Measurements from ENCODE around the gene VSX1.

Gene VSX1

GRCh38 chr20:25081730-25082497 lies at the start of gene VSX1:
Gene VSX1 (minus strand): TSS chr20:25082141. CDS start chr20:25082096, 45 bp downstream.
- DNase-seq: no peak

DNA sequence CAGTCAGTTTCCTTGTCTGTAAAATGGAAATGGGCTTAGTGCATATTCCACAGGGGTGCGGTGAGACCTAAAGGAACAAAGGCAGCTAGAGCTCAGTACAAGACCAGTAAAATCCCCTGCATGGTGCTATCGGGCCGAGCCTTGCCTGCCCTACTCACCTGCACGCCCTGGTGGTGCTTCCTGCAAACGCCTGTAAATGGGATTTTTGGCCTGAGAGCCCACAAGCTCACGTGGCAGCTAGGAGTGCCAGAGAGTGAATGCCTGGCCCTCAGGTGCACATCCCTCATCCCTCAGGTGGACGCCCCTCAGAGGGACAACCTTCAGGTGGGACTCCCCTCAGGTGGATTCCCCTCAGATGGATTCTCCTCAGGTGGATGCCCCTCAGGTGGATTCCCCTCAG lies 48.0 kb upstream of the VSX1 start:
- no peak for DNase-seq

DNA sequence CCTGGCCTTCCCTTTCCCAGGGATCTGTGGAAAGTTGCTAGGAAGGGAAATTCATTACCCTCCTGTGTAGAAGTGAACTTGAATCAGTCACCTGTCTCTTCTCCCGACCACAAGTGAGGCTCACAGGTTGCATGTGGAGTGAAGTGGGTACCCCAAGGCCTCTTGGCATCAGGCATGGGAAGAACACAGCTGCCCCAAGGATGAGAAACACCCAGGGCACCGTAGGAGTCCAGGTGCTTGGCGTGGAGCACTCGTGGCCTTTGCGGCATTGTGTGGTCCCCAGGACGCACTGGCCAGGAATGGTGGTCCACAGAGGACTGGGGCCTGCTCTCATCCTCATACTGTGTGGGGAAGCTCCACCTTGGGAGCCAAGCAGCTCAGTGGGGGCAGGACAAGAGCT lies 47.5 kb upstream of the VSX1 start:
- DNase-seq: no peak

DNA sequence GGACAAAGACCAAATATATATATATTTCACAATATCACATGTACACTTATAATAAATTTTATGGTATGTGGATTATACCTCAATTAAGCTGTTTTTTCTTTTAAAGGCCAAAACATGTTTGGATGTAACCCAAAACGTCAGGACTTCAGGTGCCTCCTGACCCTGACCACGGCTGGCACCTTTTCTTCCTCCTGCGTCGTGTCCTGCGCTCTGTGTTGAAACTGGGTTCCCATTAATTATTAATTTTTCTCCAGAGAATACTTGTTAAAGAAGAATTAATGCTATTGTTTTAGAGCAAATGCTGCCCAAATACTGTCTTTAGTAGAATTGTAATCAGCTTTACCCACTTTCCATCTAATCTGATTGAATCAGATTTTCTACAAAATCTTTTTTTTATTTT lies 46.7 kb upstream of the VSX1 start:
- no peak for DNase-seq

DNA sequence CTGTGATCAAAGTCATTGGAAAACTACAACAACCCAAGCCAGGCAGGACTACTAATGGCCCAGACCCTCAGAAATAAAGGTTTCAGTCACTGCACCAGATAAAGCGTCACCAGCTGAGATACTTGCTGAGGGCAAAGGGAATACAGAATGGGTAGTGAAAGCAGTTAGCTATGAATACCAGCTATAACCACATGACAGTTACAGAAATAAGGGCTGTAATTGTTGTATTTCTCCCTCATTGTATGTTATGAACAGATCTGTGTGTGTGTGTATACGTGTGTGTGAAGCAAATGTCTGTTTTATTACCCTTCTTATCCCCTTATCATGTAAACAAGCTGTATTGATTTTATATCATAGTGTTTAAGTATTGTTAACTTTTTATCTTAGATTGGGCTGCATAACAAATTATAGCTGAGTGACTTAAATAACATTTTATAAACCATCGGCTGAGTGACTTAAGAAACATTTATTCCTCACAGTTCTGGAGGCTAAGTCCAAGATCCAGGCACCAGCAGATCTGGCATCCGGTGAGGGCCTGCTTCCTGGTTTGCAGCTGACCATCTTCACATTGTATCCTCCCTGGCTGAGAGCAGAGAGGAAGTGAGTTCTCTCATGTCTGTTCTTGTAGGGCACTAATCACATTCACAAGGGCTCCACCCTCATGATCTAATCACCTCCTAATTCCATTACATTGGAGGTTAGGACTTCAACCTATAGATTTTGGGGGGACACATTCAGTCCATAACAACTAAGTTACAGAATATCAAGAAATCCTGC lies 46.0 kb upstream of the VSX1 start:
- DNase-seq: no peak

DNA sequence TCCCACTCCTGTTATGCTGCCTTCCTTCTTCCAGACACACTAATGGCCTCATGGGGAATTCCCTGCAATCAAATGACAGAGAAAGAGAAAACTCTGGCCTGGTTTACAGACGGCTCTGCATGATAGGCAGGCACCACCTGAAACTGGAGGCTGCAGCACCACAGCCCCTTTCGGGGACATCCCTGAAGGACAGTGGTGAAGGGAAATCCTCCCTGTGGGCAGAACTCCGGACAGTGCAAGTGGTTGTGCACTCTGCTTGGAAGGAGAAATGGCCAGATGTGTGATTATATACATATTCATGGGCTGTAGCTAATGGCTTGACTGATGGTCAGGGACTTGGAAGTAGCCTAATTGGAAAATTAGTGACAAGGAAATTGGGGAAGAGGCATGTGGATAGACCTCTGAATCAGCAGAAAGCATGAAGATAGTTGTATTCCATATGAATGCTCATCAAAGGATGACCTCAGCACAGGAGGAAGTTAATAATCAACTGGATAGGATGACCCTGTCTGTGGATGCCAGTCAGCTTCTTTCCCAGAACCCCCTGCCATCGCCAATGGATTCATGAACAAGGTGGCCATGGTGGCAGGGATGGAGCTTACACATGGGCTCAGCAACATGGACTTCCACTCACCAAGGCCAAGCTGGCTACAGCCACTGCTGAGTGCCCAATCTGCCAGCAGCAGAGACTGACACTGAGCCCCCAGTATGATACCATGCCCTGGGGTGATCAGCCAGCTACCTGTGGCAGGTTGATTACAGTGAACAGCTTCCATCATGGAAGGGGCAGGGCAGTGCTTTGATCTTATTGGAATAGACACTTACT lies 44.5 kb upstream of the VSX1 start:
- no peak for DNase-seq

- DNase-seq: no peak
Measured at GRCh38 chr20:25125636-25126035, 43.7 kb upstream of the VSX1 start.

DNA sequence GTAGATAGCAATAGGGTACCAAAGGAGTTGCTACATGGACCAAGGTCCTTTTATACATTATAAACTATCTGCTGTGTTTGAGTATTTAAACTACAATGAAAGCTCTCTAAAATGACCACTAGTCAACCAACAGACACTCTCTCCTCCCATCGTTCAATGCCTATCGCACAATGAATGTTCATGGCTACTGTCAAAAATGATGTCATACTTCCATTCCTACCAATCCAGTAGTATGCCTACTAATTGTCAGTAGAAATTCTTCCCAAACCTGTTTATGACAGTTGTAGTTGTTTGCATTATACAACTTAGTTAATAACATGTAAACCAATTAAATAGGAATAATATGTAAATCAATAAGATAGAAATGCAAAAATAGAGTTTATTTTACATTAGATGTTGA lies 39.0 kb upstream of the VSX1 start:
- DNase-seq: no peak

DNA sequence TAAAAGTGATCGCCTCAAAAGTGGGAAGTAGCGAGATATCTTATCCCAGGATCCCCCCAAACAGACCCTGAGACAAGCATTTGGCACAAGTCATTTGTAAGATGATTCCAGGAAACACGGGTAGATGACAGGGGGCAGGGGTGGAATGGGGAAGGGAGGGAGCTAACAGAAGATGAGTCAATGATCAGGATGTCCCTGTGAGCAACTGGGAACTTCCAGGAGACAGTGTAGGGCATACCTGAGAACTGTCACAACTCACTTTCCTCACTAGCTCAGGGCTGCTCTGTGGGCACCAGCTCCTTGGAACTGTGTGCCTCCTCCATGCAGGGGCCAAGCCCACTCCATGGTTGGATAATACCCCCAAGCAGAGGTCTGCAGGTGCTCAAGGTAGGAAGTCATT lies 38.5 kb upstream of the VSX1 start:
- DNase-seq: no peak

GRCh38 chr20:25118529-25118928 lies 36.6 kb upstream of the VSX1 start:
- no peak for DNase-seq

- DNase-seq: no peak
Measured at GRCh38 chr20:25117990-25118389, 36.0 kb upstream of the VSX1 start.

- no peak for DNase-seq
Measured at GRCh38 chr20:25116739-25117458, 35.0 kb upstream of the VSX1 start.

GRCh38 chr20:25103526-25103925 lies 21.6 kb upstream of the VSX1 start:
- DNase-seq: no peak

DNA sequence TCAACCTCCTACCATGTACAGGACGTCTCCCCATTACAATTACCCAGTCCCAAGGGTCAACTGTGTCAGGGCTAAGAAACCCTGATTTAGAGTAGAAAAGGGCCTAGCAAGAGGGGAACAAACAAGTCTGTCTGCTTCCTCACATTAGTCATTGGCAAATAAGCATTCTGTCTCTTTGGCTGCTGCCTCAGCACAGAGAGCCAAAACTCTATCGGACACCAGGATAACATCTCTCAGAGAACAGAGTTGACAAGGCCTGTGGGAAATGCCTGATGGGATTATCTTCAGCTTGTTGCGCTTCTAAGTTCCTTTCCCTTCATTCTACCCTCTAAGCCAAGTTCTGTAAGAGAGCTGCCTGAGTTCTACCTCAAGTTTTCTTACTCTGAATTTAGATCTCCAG lies 19.0 kb upstream of the VSX1 start:
- no peak for DNase-seq

DNA sequence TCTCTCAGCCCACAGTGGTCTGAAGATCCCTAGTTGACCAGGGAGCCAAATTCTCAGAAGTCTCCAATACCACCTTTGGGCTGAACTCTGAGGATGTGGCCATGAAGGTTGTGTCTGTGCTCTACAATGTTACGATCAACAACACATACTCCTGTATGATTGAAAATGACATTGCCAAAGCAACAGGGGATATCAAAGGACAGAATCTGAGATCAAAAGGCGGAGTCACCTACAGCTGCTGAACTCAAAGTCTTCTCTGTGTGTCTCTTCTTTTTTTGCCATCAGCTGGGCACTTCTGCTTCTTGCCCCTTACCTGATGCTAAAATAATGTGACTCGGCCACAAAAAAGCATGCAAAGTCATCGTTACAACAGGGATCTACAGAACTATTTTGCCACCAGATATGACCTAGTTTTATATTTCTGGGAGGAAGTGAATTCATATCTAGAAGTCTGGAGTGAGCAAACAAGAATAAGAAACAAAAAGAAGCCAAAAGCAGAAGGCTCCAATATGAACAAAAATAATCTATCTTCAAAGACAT lies 17.7 kb upstream of the VSX1 start:
- no peak for DNase-seq

- no peak for DNase-seq
Measured at GRCh38 chr20:25097498-25097897, 15.6 kb upstream of the VSX1 start.

- peak; percentile 74 for DNase-seq
Measured at GRCh38 chr20:25090492-25091429, 8.8 kb upstream of the VSX1 start.

DNA sequence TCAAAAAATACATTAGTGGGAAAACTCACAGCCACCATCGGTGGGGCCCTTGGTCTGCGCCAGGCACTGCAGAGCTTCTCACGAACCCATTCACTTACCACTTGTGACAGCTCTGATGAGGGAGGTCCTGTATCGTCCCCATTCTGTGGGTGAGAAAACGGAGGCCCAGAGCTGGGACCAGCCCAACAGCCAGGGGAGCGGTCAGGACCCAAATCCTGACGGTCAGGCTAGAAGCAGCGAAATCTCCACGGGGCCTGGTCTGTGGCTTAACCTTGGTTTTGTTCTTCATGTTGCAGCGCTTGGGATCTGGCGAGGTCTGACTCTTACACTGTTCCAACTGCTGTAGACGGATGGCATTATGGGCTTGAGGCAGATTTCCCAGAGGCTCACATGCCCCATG lies 7.7 kb upstream of the VSX1 start:
- DNase-seq: no peak

- no peak for DNase-seq
Measured at GRCh38 chr20:25089096-25089495, 7.2 kb upstream of the VSX1 start.

DNA sequence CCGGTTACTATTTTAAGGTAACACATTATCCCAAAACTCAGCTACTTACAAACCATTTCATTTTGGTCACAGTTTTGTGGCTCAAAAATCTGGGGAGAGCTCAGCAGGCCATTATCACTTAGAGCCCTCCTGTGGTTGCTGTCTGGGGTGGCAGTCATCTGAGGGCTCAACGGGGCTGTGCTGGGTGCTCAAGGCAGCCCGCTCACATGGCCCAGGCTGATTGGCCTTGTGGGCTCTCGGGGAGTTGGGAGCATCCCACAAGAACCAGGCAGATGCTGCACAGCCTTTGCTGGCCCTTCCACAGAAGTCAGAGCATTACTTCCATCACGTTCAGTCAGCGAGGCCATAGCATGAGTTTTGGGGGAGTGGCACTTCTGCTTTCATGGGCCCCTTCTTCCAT lies 6.3 kb upstream of the VSX1 start:
- DNase-seq: no peak

GRCh38 chr20:25087186-25087929 lies 5.4 kb upstream of the VSX1 start:
- DNase-seq: no peak
